ENCODE results near the gene CNGA3. TPM values are rescaled to one million over a fixed set of nuclear protein-coding genes. Genes with fewer than 3 reads are reported as not detected.

CNGA3 gene
- total RNA-seq, 3 donors from 2014 or later (not counting 1 experiment from before 2014, with no cell fraction given): not detected

DNA sequence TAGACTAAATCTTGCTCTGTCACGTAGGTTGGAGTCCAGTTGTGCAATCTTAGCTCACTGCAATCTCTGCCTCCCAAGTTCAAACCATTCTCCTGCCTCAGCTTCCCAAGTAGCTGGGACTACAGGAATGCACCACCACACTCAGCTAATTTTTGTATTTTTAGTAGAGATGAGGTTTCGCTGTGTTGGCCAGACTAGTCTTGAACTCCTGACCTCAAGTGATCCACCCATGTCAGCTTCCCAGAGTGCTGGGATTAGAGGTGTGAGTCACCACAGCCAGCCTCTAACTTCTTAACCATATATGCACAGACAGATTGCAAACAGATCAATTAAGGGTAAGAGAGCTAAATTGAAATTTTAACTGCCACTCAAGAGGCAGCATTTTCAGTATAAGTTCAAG is 22.1 kb upstream of the CNGA3 start:
- 75% methylated on average over 1 of the region's 2 CpGs for WGBS (ENCODE audit: insufficient coverage)
- Mint-ChIP-seq H3K9me3 (peaks cover 2 to 10% of the 10 kb centered on the region in 2 donors), H3K27me3 (ENCODE audit: low read depth in 2 of 2) (peaks cover 18 to 22% of the 10 kb centered on the region in 2 donors), H3K27ac (no peak overlapping the region), H3K4me3 (no peak overlapping the region), H3K36me3 (peaks cover 13% of the 10 kb centered on the region), H3K4me1 (no peaks in the 10 kb centered on the region)
- H3K36me3 ChIP-seq (ENCODE audit: control insufficient read depth, insufficient read depth, low read length): no peaks in the 10 kb centered on the region
- peaks cover 3% of the 10 kb centered on the region for H3K27me3 ChIP-seq (ENCODE audit: control insufficient read depth, insufficient read depth, low read length)
- H3K9me3 ChIP-seq (ENCODE audit: control insufficient read depth, insufficient read depth, low read length): peaks cover 18% of the 10 kb centered on the region
- no peak for TF ChIP-seq CTCF (IDR thresholded peaks at IDR 0.05)
- no peak for ATAC-seq
- intact Hi-C loops (cut with micrococcal nuclease): no loop called here
- no peak overlapping the region for H3K4me3 ChIP-seq (ENCODE audit: low read length)
- no peak overlapping the region for H3K27ac ChIP-seq (ENCODE audit: low read length)
- DNase-seq: no peak
- H3K4me1 ChIP-seq (ENCODE audit: control insufficient read depth, insufficient read depth, low read length): no peaks in the 10 kb centered on the region

DNA sequence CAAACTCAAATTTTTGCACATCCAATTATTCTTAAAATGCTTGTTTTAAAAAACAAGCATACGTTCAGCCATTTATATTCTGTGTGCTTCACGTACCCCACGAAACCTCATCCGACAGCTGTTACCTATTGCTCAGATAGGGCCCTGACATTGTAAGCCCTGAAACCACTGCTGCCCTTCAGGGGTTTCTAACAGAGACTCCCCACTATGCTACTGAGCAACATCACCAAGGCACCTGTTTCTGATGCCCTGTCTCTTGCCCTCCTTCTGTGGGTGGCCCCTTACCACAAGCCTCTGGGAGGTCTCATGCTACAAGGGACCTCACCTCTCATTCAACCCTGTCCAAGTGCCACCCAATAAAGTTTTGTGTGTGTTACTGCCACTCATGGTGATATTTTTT is 18.5 kb upstream of the CNGA3 start:
- Histone ChIP-seq H3K27ac (ENCODE audit: low read length) (no peak overlapping the region), H3K4me1 (ENCODE audit: control insufficient read depth, insufficient read depth, low read length) (no peaks in the 10 kb centered on the region), H3K36me3 (ENCODE audit: control insufficient read depth, insufficient read depth, low read length) (no peaks in the 10 kb centered on the region), H3K4me3 (ENCODE audit: low read length) (no peak overlapping the region), H3K27me3 (ENCODE audit: control insufficient read depth, insufficient read depth, low read length) (peaks cover 3% of the 10 kb centered on the region), H3K9me3 (ENCODE audit: control insufficient read depth, insufficient read depth, low read length) (no peaks in the 10 kb centered on the region)
- no peaks in the 10 kb centered on the region for H3K36me3 Mint-ChIP-seq
- TF ChIP-seq CTCF (IDR thresholded peaks at IDR 0.05): no peak
- H3K27me3 Mint-ChIP-seq (ENCODE audit: low read depth in 2 of 2): peaks cover 15 to 21% of the 10 kb centered on the region in 2 donors
- no peaks in the 10 kb centered on the region for H3K4me1 Mint-ChIP-seq
- no peak for ATAC-seq
- no peak overlapping the region for H3K27ac Mint-ChIP-seq
- peaks cover 0 to 4% of the 10 kb centered on the region in 2 donors for H3K9me3 Mint-ChIP-seq
- WGBS (ENCODE audit: insufficient coverage): 90% methylated on average over 4 of the region's 4 CpGs
- no peak overlapping the region for H3K4me3 Mint-ChIP-seq
- no peak for DNase-seq
- intact Hi-C loops (cut with micrococcal nuclease): no loop called here

- H3K4me3 Mint-ChIP-seq: no peak overlapping the region
- Histone ChIP-seq H3K27ac (ENCODE audit: low read length) (no peak overlapping the region), H3K4me3 (ENCODE audit: low read length) (no peak overlapping the region), H3K4me1 (ENCODE audit: control insufficient read depth, insufficient read depth, low read length) (no peaks in the 10 kb centered on the region), H3K9me3 (ENCODE audit: control insufficient read depth, insufficient read depth, low read length) (no peaks in the 10 kb centered on the region), H3K36me3 (ENCODE audit: control insufficient read depth, insufficient read depth, low read length) (no peaks in the 10 kb centered on the region), H3K27me3 (ENCODE audit: control insufficient read depth, insufficient read depth, low read length) (no peaks in the 10 kb centered on the region)
- peaks cover 8 to 13% of the 10 kb centered on the region in 2 donors for H3K27me3 Mint-ChIP-seq (ENCODE audit: low read depth in 2 of 2)
- no peak for TF ChIP-seq CTCF (IDR thresholded peaks at IDR 0.05)
- no peak for DNase-seq
- no peak for ATAC-seq
- intact Hi-C loops (cut with micrococcal nuclease): no loop called here
- no peaks in the 10 kb centered on the region for H3K9me3 Mint-ChIP-seq
- H3K4me1 Mint-ChIP-seq: no peaks in the 10 kb centered on the region
- no peak overlapping the region for H3K27ac Mint-ChIP-seq
- WGBS (ENCODE audit: insufficient coverage): 90% methylated on average over 3 of the region's 4 CpGs
- no peaks in the 10 kb centered on the region for H3K36me3 Mint-ChIP-seq
These were observed 16.7 kb upstream of the CNGA3 start for GRCh38 chr2:98329549-98329948.

GRCh38 chr2:98332989-98333388 is 13.3 kb upstream of the CNGA3 start:
- Mint-ChIP-seq H3K27me3 (ENCODE audit: low read depth in 2 of 2) (peaks cover 14 to 18% of the 10 kb centered on the region in 2 donors), H3K36me3 (no peaks in the 10 kb centered on the region), H3K9me3 (no peaks in the 10 kb centered on the region), H3K4me1 (no peaks in the 10 kb centered on the region), H3K4me3 (no peak overlapping the region), H3K27ac (no peak overlapping the region)
- Histone ChIP-seq H3K9me3 (ENCODE audit: control insufficient read depth, insufficient read depth, low read length) (no peaks in the 10 kb centered on the region), H3K4me1 (ENCODE audit: control insufficient read depth, insufficient read depth, low read length) (no peaks in the 10 kb centered on the region), H3K27ac (ENCODE audit: low read length) (no peak overlapping the region), H3K27me3 (ENCODE audit: control insufficient read depth, insufficient read depth, low read length) (no peaks in the 10 kb centered on the region), H3K36me3 (ENCODE audit: control insufficient read depth, insufficient read depth, low read length) (no peaks in the 10 kb centered on the region), H3K4me3 (ENCODE audit: low read length) (no peak overlapping the region)
- ATAC-seq (no peak), DNase-seq (no peak)
- WGBS (ENCODE audit: insufficient coverage): 86% methylated on average over 4 of the region's 5 CpGs
- no peak for TF ChIP-seq CTCF (IDR thresholded peaks at IDR 0.05)
- intact Hi-C loops (cut with micrococcal nuclease): no loop called here

Measured in natural killer cell (primary cell).